Smooth muscle cell (in vitro differentiated cells): ENCODE data around the gene TNNI3. TPM values are rescaled to one million over a fixed set of nuclear protein-coding genes. Genes with fewer than 3 reads are reported as not detected.
A peak's percentile ranks its signal among the peaks of the same experiment; 100 is the strongest.

Source experiments
- DNase-seq: peaks from one replicate; lab custom pipeline; 2025; ENCODE audit not compliant: unreplicated experiment; lab: John Stamatoyannopoulos, UW
- H2AFZ ChIP-seq: fragments of 200-600 bp; sonication (generic); 2 replicates; pipeline ENCODE4 v1.6.0; 2016; ENCODE audit warnings: antibody characterized with exemption, low read depth, mild to moderate bottlenecking
- H3F3A ChIP-seq: fragments of 200-600 bp; sonication (generic); 2 replicates; pipeline ENCODE4 v1.6.0; 2017; ENCODE audit warnings: antibody characterized with exemption, low read depth
- H3K27ac ChIP-seq: fragments of 200-600 bp; sonication (generic); 2 replicates; pipeline ENCODE4 v1.5.1; 2016; ENCODE audit warnings: low read depth, mild to moderate bottlenecking
- H3K27me3 ChIP-seq: fragments of 200-600 bp; sonication (generic); 2 replicates; pipeline ENCODE4 v1.6.1; 2016; ENCODE audit warnings: low read depth, mild to moderate bottlenecking
- H3K36me3 ChIP-seq: fragments of 200-600 bp; sonication (generic); 2 replicates; pipeline ENCODE4 v1.5.1; 2016; ENCODE audit warnings: low read depth
- H3K4me1 ChIP-seq: fragments of 200-600 bp; sonication (generic); 2 replicates; pipeline ENCODE4 v1.5.1; 2016; ENCODE audit warnings: low read depth
- H3K4me2 ChIP-seq: fragments of 200-600 bp; sonication (generic); 2 replicates; pipeline ENCODE4 v1.6.0; 2016; ENCODE audit warnings: mild to moderate bottlenecking
- H3K4me3 ChIP-seq: fragments of 200-600 bp; sonication (generic); 2 replicates; pipeline ENCODE4 v1.5.1; 2016; ENCODE audit warnings: mild to moderate bottlenecking
- H3K79me2 ChIP-seq: fragments of 200-600 bp; sonication (generic); 2 replicates; pipeline ENCODE4 v1.6.0; 2016; ENCODE audit warnings: low read depth, mild to moderate bottlenecking
- H3K9ac ChIP-seq: fragments of 200-600 bp; sonication (generic); 2 replicates; pipeline ENCODE4 v1.6.0; 2016; ENCODE audit warnings: low read depth
- H3K9me3 ChIP-seq: fragments of 200-600 bp; sonication (generic); replicated peaks from 2 replicates; pipeline ENCODE4 v1.5.1; 2016; ENCODE audit warnings: low read depth
- H4K20me1 ChIP-seq: fragments of 200-600 bp; sonication (generic); 2 replicates; pipeline ENCODE4 v1.6.0; 2016; ENCODE audit warnings: low read depth
- WGBS: methylation state at CpG from one replicate; pipeline ENCODE4 v1.1.7; 2016; ENCODE audit warnings: low lambda C conversion rate; 5-methylcytosine and 5-hydroxymethylcytosine counted together
- polyA plus RNA-seq: library from polyadenylated mRNA; unstranded; fragments of >200 nt; fragmentation: Nextera tagmentation; extraction: Ambion mirVana; gene quantifications from 2 replicates; pipeline ENCODE4 v1.2.1, GENCODE V29; 2016
- total RNA-seq: library from RNA; depleted of rRNA; stranded (reverse); fragments of >200 nt; gene quantifications from 2 replicates; pipeline ENCODE4 v1.2.3, GENCODE V29; 2014
- TF ChIP-seq, protein P1 (sequence below): fragments of 200-600 bp; sonication (generic); IDR thresholded peaks from 2 replicates; pipeline ENCODE4 v1.5.1; 2017; ENCODE audit warnings: borderline replicate concordance, mild to moderate bottlenecking, antibody characterized with exemption; ENCODE audit not compliant: insufficient read depth, poor library complexity, severe bottlenecking

Gene TNNI3
- total and polyA plus RNA-seq, 2 experiments from 2014 or later: 3.0 TPM; not detected in 1

DNA sequence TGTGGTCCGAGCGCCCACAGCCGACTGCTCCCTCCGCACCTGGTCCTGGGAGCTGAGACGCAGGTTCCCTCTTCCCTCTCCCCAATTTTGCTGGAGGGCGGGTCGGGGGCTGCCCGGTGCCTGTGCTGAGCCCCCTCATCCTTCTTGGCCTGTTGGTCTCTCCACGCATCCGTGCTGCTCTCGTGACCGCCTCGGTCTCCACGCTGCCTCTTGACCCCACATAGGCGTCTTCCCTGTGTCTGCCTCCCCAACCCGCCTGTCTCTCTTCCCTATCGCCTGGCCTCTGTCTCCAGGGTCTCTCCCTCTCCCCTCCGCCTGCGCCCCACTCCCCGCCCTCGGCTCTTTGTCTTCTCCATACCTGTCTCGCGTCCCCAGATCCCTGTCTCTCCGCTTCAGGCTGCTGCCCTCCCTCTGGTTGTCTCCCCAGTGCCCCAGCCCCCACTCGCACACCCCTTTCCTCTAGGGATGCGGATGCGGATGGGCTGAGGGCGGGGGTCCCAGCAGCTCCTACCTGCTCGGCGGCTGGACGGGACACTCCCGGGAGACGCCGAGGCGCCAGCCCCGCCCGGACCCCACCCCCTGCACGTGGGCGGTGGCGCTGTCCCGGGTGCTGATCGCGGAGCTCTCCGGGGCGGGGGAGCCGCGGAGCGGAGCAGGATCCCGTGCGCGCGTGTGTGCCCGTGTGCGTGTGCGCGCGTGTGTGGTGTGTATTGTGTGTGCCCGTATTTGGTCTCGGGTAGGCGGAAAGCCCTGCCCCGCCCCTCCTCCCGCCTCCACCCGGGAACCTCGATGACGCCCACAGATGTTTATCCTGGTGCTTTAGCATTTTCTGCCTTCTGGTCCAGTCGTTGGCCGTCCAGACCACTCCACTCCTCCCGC is 22.3 kb upstream of the TNNI3 start, which contains the start of gene SYT5:
Gene SYT5, minus strand, starts transcription at position 684 of the 879 bp plus-strand sequence. CDS start 1,248 bp downstream, outside the sequence.
- Histone ChIP-seq H3K79me2 (no peaks in the 10 kb centered on the region), H3K9me3 (no peaks in the 10 kb centered on the region), H3K36me3 (no peaks in the 10 kb centered on the region), H2AFZ (no peak within 1 kb of the TSS), H4K20me1 (no peaks in the 10 kb centered on the region), H3K27me3 (peaks cover 53% of the 10 kb centered on the region), H3K9ac (peak within 1 kb of the TSS; percentile 11), H3F3A (no peaks in the 10 kb centered on the region), H3K27ac (no peak within 1 kb of the TSS), H3K4me1 (no peaks in the 10 kb centered on the region), H3K4me2 (peak within 1 kb of the TSS; percentile 93), H3K4me3 (peak within 1 kb of the TSS; percentile 56)
- DNase-seq: peak; percentile 18
- TF ChIP-seq, protein P1, sequence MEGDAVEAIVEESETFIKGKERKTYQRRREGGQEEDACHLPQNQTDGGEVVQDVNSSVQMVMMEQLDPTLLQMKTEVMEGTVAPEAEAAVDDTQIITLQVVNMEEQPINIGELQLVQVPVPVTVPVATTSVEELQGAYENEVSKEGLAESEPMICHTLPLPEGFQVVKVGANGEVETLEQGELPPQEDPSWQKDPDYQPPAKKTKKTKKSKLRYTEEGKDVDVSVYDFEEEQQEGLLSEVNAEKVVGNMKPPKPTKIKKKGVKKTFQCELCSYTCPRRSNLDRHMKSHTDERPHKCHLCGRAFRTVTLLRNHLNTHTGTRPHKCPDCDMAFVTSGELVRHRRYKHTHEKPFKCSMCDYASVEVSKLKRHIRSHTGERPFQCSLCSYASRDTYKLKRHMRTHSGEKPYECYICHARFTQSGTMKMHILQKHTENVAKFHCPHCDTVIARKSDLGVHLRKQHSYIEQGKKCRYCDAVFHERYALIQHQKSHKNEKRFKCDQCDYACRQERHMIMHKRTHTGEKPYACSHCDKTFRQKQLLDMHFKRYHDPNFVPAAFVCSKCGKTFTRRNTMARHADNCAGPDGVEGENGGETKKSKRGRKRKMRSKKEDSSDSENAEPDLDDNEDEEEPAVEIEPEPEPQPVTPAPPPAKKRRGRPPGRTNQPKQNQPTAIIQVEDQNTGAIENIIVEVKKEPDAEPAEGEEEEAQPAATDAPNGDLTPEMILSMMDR: no peak
- 4% methylated on average over 49 of the region's 68 CpGs for WGBS

DNA sequence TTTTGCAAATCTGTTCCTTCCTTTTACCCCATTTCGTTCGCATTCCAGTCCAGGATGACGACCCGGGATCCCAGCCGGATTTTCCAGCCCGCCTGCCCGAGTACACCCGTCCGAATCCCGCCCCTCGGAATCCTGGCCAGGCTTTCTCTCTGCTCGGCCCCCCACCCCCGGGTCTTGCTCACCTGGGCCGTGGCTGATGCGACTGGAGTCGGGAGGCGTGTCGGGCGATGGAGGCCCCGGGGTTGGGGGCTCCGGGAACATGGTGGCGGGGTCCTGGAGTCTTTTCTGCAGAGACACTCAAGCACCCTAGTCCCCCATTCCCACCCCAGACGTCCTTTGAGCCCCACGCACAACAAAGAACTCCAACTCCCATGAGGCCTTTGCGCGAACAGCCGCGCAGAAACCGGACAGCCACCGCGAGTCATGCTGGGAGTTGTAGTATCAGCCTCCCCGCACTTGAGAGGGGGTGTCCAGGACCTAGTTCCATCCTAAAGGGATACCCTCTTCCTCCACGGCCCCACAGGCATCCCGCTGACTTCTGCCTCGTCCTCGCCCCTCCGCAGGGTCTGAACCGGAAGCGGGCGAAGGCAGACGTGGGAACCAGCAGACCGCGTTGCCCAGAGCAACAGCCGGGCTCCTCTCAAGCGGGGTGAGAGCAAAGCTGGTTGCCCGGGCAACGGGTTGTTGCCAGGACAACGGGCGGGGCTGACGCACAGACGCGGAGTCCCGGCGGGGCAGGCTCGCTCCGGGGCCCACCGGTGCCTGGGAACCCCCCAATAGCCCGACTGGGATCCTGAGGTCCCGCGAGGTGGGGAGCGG is 21.5 kb upstream of the TNNI3 start:
- Histone ChIP-seq H3K4me2 (peak overlapping the region; percentile 93), H3K27ac (no peak overlapping the region), H3K27me3 (peaks cover 61% of the 10 kb centered on the region), H3K4me3 (peak overlapping the region; percentile 56), H3K9me3 (no peaks in the 10 kb centered on the region), H3K36me3 (no peaks in the 10 kb centered on the region), H3F3A (no peaks in the 10 kb centered on the region), H3K79me2 (no peaks in the 10 kb centered on the region), H2AFZ (no peak overlapping the region), H3K9ac (peak overlapping the region; percentile 11), H4K20me1 (no peaks in the 10 kb centered on the region), H3K4me1 (no peaks in the 10 kb centered on the region)
- 7% methylated on average over 61 of the region's 61 CpGs for WGBS
- TF ChIP-seq, protein P1: no peak
- peak; percentile 29 for DNase-seq

DNA sequence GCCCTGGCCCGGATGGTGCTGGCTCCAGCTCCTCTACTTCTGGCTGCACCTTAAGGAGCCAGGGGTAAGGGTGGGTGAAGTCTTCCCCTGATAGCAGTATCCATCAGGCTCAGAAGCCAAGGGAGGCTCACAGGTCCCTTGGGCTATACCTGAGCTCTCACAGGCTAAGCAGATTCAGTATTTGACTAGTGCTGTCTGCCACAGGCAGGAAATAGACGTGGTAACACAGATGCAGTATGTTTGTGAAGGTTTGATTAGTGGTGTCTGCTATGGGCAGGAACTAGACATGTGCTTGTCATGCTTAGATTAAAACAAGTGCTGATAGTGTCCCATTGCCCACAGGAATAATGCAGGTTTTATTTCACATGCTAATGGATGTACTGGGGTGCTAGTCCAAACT is 18.5 kb upstream of the TNNI3 start:
- H3K9ac ChIP-seq: no peak overlapping the region
- no peaks in the 10 kb centered on the region for H4K20me1 ChIP-seq
- no peaks in the 10 kb centered on the region for H3K9me3 ChIP-seq
- H3K4me2 ChIP-seq: no peak overlapping the region
- no peaks in the 10 kb centered on the region for H3K4me1 ChIP-seq
- no peaks in the 10 kb centered on the region for H3K79me2 ChIP-seq
- WGBS: 49% methylated on average over 2 of the region's 2 CpGs
- no peak overlapping the region for H3K27ac ChIP-seq
- H3F3A ChIP-seq: no peaks in the 10 kb centered on the region
- TF ChIP-seq, protein P1: no peak
- DNase-seq: no peak
- no peaks in the 10 kb centered on the region for H3K36me3 ChIP-seq
- no peak overlapping the region for H3K4me3 ChIP-seq
- peaks cover 70% of the 10 kb centered on the region for H3K27me3 ChIP-seq
- no peak overlapping the region for H2AFZ ChIP-seq
